T-helper 1 cell treated with Interleukin-12 subunit alpha and Interleukin-12 subunit beta and Interleukin-4 antibody, amounts not matched to agents 30 ng/mL and 1 ng/mL, for 36 hours (primary cell): ENCODE measurements around the gene RGS1. TPM values are rescaled to one million over a fixed set of nuclear protein-coding genes. Genes with fewer than 3 reads are reported as not detected.

ENCODE experiments used
- intact Hi-C: fragments of 100-400 bp; cut with micrococcal nuclease; formaldehyde crosslinking; loops from one replicate; pipeline ENCODE4 v1.15.1; 2024
- total RNA-seq: library from RNA; stranded (reverse); gene quantifications from 2 replicates; pipeline ENCODE4 v1.2.3, GENCODE V29; 2022

The RGS1 gene
- total RNA-seq, 1 donor from 2014 or later = 25.2 TPM

- intact Hi-C loops = loop anchor here (1.0 to 5.0 kb wide), 8 partner anchors 29 to 408 kb away; partner anchors contain the start of gene RGS1
These were observed 33.8 kb downstream of the RGS1 start for GRCh38 chr1:192609110-192610079.

DNA sequence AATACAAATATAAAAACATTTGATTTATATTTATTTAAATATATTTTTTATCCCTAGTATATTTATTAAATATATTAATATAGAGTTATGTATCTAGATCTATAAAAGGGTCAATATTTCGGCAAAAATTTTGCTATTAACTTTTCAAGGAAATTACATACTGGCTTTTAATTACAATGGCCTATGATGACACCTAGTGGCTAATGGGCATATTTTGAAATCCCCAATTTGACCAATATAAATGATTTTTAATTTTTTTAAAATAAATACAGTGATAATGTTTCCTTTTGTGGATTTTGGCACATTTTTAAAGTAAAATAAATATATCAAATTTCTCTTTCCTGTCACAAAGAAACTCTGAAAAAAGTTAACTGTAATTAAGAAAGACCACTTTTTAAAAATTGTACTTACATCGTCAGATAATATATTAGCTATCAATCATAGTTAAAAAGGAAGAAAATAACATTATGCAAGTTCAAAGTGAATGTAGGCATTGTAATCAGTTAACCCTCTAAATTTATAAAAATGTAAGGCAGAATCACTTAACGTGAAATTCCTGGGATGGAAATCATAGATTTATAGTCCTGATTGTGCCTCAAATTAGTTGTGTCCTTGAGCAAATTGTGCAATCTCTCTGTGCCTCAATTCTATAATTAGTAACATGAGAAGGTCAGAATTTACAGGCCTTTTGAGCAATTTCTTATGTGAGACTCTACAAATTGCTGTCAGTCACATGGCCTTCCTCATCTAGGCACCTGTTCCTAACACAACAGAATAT lies 34.7 kb downstream of the RGS1 start:
- intact Hi-C loops = loop anchor here (5.0 kb wide), 1 partner anchor 407 kb away; no protein-coding TSS in a partner anchor

GRCh38 chr1:192615055-192615454 lies 39.5 kb downstream of the RGS1 start:
- intact Hi-C loops = no loop called here

GRCh38 chr1:192620071-192620635 lies 44.6 kb downstream of the RGS1 start:
- intact Hi-C loops = no loop called here

DNA sequence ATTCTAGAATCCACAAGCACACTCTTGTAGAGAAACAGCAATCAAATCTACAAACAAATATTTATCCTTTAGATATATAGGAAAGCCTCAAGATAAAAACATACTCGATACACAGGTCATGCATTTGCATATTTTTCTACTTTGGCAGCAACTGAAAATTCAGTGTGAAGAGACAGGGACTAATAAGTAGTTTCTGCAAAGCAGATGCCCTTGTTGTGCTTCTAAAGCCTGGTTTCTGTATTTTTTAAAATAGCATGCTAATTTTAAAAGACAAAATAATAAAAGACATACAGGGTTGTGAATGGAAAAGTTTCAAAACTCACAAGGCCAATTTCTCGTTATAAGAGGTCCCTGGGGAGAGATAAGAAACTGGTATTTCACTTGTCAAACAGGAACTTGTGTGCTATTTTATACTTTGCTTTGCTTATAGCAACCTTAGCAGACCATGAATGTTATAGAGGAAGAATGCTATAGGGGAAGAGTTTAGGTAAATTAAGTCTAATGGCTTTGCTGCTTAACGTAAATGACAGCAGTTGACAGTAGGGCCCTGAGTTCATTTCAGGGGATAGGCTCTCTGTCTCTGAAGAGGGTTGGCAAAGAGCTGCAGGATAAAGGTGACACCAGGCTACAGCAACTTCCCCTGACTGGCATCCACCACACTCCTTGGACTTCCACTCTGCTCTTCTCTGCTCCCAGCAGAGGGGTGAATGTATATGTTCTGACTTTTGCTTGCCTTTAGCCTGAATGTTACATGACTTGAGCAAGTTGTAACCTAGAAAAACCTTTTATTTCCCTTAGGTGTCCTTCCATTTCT lies 51.0 kb downstream of the RGS1 start:
- intact Hi-C loops = no loop called here

GRCh38 chr1:192627901-192628300 lies 52.3 kb downstream of the RGS1 start:
- intact Hi-C loops = no loop called here

DNA sequence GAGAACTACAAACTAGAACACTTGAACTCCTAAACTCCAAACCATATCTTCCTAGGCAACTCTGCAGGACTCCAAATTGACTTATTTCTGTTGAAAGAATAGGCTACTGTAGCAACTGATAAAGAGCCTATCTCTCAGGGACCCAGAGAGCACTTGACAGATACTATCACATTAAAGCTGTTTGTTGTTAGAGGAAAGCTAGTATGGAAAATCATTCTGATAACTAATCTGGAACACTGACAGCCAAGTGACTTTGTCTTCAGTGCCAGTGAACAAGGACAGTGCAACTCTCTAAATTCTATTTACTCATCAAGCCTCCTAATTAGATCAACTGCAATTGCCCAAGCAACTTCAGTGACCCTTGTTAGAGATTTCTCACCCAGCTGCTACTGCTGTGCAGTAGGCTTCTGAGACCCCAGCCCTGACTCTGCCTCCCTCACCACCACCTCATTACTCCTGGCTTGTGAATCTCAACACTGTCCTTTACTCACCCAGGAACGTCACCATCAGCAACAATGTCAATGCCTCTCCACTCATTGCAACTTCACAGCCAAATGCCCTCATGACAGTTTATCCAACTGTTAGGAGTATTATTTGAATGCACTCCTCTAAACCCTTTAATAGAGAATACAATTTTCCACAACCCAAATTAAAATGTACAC lies 53.0 kb downstream of the RGS1 start:
- intact Hi-C loops = no loop called here

- intact Hi-C loops = no loop called here
These were observed 54.0 kb downstream of the RGS1 start for GRCh38 chr1:192629612-192630011.

Other genes with a start within 250 kb of the RGS1 start
- not detected in 2 replicates for gene RGS13, start 60.4 kb downstream of the RGS1 start, total RNA-seq
- 3.6 and 5.2 TPM in 2 replicates for gene RGS2, start 233.3 kb downstream of the RGS1 start, total RNA-seq